Astrocyte (in vitro differentiated cells and primary cell): Measurements from ENCODE around the gene MAPKAPK2. TPM values are rescaled to one million over a fixed set of nuclear protein-coding genes. Genes with fewer than 3 reads are reported as not detected.
A peak's percentile ranks its signal among the peaks of the same experiment; 100 is the strongest.

Source experiments
- DNase-seq: peaks from one replicate; pipeline ENCODE4 v3.0.0-alpha.2; 2010; ENCODE audit warnings: low read depth
- FAIRE-seq: peaks from 2 replicates; lab custom pipeline; 2011; peaks lifted over from hg19 to GRCh38; lab: Jason Lieb, UNC
- H2AFZ ChIP-seq: 2 replicates; pipeline ENCODE4 v1.6.0; 2012; ENCODE audit warnings: low read depth, low read length, inconsistent platforms
- H3K27ac ChIP-seq: 2 replicates; pipeline ENCODE4 v1.5.1; 2011; ENCODE audit warnings: low read depth, low read length, inconsistent platforms
- H3K27me3 ChIP-seq: 2 replicates; pipeline ENCODE4 v1.6.0; 2011; ENCODE audit warnings: low read length, inconsistent platforms; ENCODE audit not compliant: insufficient read depth
- H3K36me3 ChIP-seq: 2 replicates; pipeline ENCODE4 v1.5.1; 2011; ENCODE audit warnings: low read length, inconsistent platforms; ENCODE audit not compliant: insufficient read depth
- H3K4me1 ChIP-seq: 2 replicates; pipeline ENCODE4 v1.5.1; 2011; ENCODE audit warnings: low read length, inconsistent platforms; ENCODE audit not compliant: insufficient read depth
- H3K4me2 ChIP-seq: 2 replicates; pipeline ENCODE4 v1.6.0; 2012; ENCODE audit warnings: low read length, inconsistent platforms
- H3K4me3 ChIP-seq: 2 replicates; pipeline ENCODE4 v1.5.1; 2011; ENCODE audit warnings: low read depth, mild to moderate bottlenecking, low read length, inconsistent platforms; ENCODE audit not compliant: insufficient read depth
- H3K79me2 ChIP-seq: 2 replicates; pipeline ENCODE4 v1.6.0; 2012; ENCODE audit warnings: mild to moderate bottlenecking, low read length, inconsistent platforms; ENCODE audit not compliant: insufficient read depth
- H3K9ac ChIP-seq: 2 replicates; pipeline ENCODE4 v1.6.0; 2012; ENCODE audit warnings: mild to moderate bottlenecking, low read length, inconsistent platforms
- H3K9me3 ChIP-seq: 2 replicates; pipeline ENCODE4 v1.5.1; 2012; ENCODE audit warnings: low read depth, mild to moderate bottlenecking, low read length, inconsistent platforms; ENCODE audit not compliant: insufficient read depth
- H4K20me1 ChIP-seq: 2 replicates; pipeline ENCODE4 v1.6.0; 2012; ENCODE audit warnings: low read length, inconsistent platforms; ENCODE audit not compliant: insufficient read depth
- H3K27ac Mint-ChIP-seq: one replicate; pipeline ENCODE4 v1.8.0; 2021; ENCODE audit warnings: mild to moderate bottlenecking, mixed read lengths; ENCODE audit not compliant: unreplicated experiment
- H3K27me3 Mint-ChIP-seq: one replicate; pipeline ENCODE4 v1.8.0; 2021; ENCODE audit warnings: low read depth, mixed read lengths; ENCODE audit not compliant: unreplicated experiment
- H3K36me3 Mint-ChIP-seq: one replicate; pipeline ENCODE4 v1.8.0; 2021; ENCODE audit warnings: low read depth, mixed read lengths; ENCODE audit not compliant: unreplicated experiment
- H3K4me1 Mint-ChIP-seq: one replicate; pipeline ENCODE4 v1.8.0; 2021; ENCODE audit warnings: low read depth, mixed read lengths; ENCODE audit not compliant: unreplicated experiment
- H3K4me3 Mint-ChIP-seq: one replicate; pipeline ENCODE4 v1.8.0; 2021; ENCODE audit warnings: mild to moderate bottlenecking, moderate library complexity, mixed read lengths; ENCODE audit not compliant: unreplicated experiment
- H3K9me3 Mint-ChIP-seq: one replicate; pipeline ENCODE4 v1.8.0; 2021; ENCODE audit warnings: mild to moderate bottlenecking, mixed read lengths; ENCODE audit not compliant: unreplicated experiment
- EZH2 ChIP-seq: IDR thresholded peaks from 2 replicates; pipeline ENCODE4 v1.6.1; 2012; ENCODE audit warnings: mild to moderate bottlenecking, low read length, inconsistent platforms; ENCODE audit not compliant: insufficient read depth
- total RNA-seq: library from RNA; stranded (reverse); gene quantifications from 2 replicates; pipeline ENCODE4 v1.2.1, GENCODE V29; 2021
- TF ChIP-seq, protein P1 (sequence below): IDR thresholded peaks from 2 replicates; pipeline ENCODE4 v1.5.1; 2011; ENCODE audit warnings: low read depth, mild to moderate bottlenecking, inconsistent platforms, low read length, moderate library complexity; ENCODE audit not compliant: insufficient read depth

MAPKAPK2 gene
- total RNA-seq, 1 donor from 2014 or later, result 108 TPM

DNA sequence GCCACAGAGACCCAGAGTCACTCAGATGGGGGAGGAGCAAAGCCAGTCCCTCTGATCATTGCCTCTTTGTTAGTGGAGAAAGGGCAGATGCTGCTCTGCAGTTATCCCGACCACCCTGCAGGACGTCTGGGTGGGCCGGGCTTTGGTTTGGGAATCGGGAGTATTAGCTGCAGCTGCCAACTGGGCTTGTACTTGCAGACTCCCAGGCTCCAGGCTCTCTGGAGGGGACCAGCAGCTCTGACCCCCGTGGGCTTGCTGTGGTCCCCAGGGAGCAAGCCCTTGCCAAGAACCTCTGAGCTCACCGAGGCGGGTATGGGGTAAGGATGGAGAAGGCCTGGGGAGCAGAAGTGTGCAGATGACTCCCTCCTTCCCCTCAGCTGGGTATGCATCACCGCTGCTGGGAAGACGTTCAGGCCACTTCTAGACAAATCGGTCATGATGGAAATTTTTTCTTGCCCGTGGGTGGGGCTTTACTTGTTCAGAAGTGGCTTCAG lies 21.6 kb downstream of the MAPKAPK2 start:
- Mint-ChIP-seq H3K4me3 (no peak overlapping the region), H3K27me3 (no peaks in the 10 kb centered on the region), H3K27ac (no peak overlapping the region), H3K9me3 (no peaks in the 10 kb centered on the region), H3K4me1 (peaks cover 69% of the 10 kb centered on the region), H3K36me3 (no peaks in the 10 kb centered on the region)
- H3K4me1 ChIP-seq, result peaks cover 34% of the 10 kb centered on the region
- peak overlapping the region; percentile 16 for H3K9ac ChIP-seq
- FAIRE-seq (no peak), DNase-seq (peak; percentile 94)
- H4K20me1 ChIP-seq, result peaks cover 99% of the 10 kb centered on the region
- peak overlapping the region; percentile 58 for H3K4me2 ChIP-seq
- TF ChIP-seq EZH2, result no peak
- no peaks in the 10 kb centered on the region for H3K27me3 ChIP-seq
- peaks cover 100% of the 10 kb centered on the region for H3K79me2 ChIP-seq
- no peaks in the 10 kb centered on the region for H3K36me3 ChIP-seq
- H2AFZ ChIP-seq, result no peak overlapping the region
- no peak overlapping the region for H3K4me3 ChIP-seq
- peak overlapping the region; percentile 45 for H3K27ac ChIP-seq
- H3K9me3 ChIP-seq, result no peaks in the 10 kb centered on the region

DNA sequence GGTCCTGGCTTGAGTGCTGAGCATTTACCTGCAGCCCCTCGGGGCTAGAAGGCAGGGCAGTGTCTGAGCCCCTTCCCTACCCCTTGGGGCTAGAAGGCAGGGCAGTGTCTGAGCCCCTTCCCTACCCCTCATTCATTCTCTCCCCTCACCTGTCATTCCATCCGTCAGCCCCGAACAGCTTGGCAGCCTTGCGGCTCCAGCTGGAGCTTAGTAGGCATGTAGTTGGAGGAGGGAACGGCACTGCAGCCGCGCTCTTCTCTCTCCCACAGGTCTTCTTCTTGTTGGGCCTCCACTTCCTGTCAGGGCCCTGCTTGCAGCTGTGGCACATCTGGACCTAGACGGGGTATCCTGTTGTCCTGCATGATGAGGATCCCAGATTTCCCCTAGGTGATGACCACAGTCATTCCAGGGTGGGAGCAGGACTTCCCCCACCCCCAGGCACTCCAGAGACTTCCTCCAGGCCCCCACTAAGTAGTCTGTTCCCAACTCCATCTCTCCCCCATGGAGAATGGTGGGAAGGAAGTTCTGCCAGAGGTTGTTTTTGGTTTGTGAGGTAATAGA lies 22.2 kb downstream of the MAPKAPK2 start:
- peak overlapping the region; percentile 45 for H3K27ac ChIP-seq
- H3K4me2 ChIP-seq, result peak overlapping the region; percentile 58
- H3K9me3 ChIP-seq, result no peaks in the 10 kb centered on the region
- Mint-ChIP-seq H3K27ac (no peak overlapping the region), H3K27me3 (no peaks in the 10 kb centered on the region), H3K4me3 (no peak overlapping the region), H3K9me3 (no peaks in the 10 kb centered on the region), H3K36me3 (no peaks in the 10 kb centered on the region), H3K4me1 (peaks cover 69% of the 10 kb centered on the region)
- peaks cover 99% of the 10 kb centered on the region for H4K20me1 ChIP-seq
- no peak for FAIRE-seq
- H2AFZ ChIP-seq, result no peak overlapping the region
- no peaks in the 10 kb centered on the region for H3K27me3 ChIP-seq
- H3K9ac ChIP-seq, result peak overlapping the region; percentile 16
- H3K4me1 ChIP-seq, result peaks cover 34% of the 10 kb centered on the region
- TF ChIP-seq, protein P1, sequence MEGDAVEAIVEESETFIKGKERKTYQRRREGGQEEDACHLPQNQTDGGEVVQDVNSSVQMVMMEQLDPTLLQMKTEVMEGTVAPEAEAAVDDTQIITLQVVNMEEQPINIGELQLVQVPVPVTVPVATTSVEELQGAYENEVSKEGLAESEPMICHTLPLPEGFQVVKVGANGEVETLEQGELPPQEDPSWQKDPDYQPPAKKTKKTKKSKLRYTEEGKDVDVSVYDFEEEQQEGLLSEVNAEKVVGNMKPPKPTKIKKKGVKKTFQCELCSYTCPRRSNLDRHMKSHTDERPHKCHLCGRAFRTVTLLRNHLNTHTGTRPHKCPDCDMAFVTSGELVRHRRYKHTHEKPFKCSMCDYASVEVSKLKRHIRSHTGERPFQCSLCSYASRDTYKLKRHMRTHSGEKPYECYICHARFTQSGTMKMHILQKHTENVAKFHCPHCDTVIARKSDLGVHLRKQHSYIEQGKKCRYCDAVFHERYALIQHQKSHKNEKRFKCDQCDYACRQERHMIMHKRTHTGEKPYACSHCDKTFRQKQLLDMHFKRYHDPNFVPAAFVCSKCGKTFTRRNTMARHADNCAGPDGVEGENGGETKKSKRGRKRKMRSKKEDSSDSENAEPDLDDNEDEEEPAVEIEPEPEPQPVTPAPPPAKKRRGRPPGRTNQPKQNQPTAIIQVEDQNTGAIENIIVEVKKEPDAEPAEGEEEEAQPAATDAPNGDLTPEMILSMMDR, result no peak
- TF ChIP-seq EZH2, result no peak
- DNase-seq, result no peak
- no peaks in the 10 kb centered on the region for H3K36me3 ChIP-seq
- no peak overlapping the region for H3K4me3 ChIP-seq
- H3K79me2 ChIP-seq, result peaks cover 100% of the 10 kb centered on the region

DNA sequence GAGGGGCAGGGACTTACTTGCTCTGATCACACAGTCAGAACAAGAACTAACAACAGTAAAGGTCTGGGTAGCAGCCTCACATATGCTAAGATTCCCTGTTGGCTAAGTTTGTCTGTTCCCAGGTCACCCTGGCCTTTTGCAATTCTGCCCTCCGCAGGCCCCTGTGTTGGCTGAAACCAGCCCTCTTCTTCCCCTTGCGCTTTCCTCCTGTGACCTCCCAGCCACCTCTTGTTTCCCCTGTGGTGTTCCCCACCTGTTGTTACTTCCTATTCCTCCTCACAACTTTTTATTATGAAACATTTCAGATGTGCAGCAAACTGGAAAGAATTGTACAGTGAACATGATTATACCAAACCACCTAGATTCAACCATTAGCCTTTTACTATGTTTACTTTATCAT lies 23.4 kb downstream of the MAPKAPK2 start:
- Mint-ChIP-seq H3K27ac (no peak overlapping the region), H3K9me3 (no peaks in the 10 kb centered on the region), H3K4me1 (peaks cover 64% of the 10 kb centered on the region), H3K4me3 (no peak overlapping the region), H3K27me3 (no peaks in the 10 kb centered on the region), H3K36me3 (peaks cover under 1% of the 10 kb centered on the region)
- no peaks in the 10 kb centered on the region for H3K36me3 ChIP-seq
- no peak for DNase-seq
- H3K9ac ChIP-seq, result no peak overlapping the region
- H3K27me3 ChIP-seq, result no peaks in the 10 kb centered on the region
- FAIRE-seq, result no peak
- H2AFZ ChIP-seq, result no peak overlapping the region
- H3K27ac ChIP-seq, result no peak overlapping the region
- H3K79me2 ChIP-seq, result peaks cover 100% of the 10 kb centered on the region
- no peaks in the 10 kb centered on the region for H3K9me3 ChIP-seq
- H3K4me2 ChIP-seq, result no peak overlapping the region
- H4K20me1 ChIP-seq, result peaks cover 99% of the 10 kb centered on the region
- H3K4me1 ChIP-seq, result peaks cover 34% of the 10 kb centered on the region
- H3K4me3 ChIP-seq, result no peak overlapping the region
- TF ChIP-seq, protein P1, result no peak
- TF ChIP-seq EZH2, result no peak
